GM13976 (cell line): ENCODE measurements around the gene GRAP.
"Not testable (repeated sequence)": the region's sequence is repeated elsewhere in the genome, so short reads cannot be mapped to it uniquely, and the experiment has no call there.

Source experiments
- DNase-seq: peaks from one replicate; pipeline ENCODE4 v3.0.0; 2012; ENCODE audit warnings: low spot score
- in situ Hi-C: fragments of 300-500 bp; cut with MboI; formaldehyde crosslinking; loops from one replicate; pipeline ENCODE4 v1.12.0; 2022; ENCODE audit warnings: low sequenced_read_pairs, mixed read lengths, inconsistent platforms; ENCODE audit not compliant: unreplicated experiment
- TF ChIP-seq, protein P1 (sequence below): IDR thresholded peaks from 2 replicates; pipeline ENCODE4 v1.5.1; 2012; ENCODE audit warnings: borderline replicate concordance, mild to moderate bottlenecking; ENCODE audit not compliant: insufficient read depth; ENCODE audit errors: extremely low read depth, missing control alignments, control extremely low read depth

Gene GRAP

DNA sequence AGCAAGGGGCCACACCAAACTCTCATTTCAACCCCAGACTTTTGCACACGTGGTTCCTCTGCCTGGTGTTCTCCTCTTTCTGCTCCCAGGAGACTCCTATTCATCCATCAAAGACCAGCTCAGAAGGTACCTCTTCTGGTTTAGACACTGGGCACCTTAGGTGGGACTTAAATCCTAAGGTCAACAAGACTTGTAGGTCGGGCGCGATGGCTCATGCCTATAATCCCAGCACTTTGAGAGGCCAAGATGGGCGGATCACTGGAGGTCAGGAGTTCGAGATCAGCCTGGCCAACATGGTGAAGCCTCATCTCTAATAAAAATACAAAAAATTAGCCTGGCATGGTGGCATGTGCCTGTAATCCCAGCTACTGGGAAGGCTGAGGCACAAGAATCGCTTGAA is 753 bp upstream of the GRAP start:
- in situ Hi-C loops, DNase-seq: not testable (repeated sequence)

DNA sequence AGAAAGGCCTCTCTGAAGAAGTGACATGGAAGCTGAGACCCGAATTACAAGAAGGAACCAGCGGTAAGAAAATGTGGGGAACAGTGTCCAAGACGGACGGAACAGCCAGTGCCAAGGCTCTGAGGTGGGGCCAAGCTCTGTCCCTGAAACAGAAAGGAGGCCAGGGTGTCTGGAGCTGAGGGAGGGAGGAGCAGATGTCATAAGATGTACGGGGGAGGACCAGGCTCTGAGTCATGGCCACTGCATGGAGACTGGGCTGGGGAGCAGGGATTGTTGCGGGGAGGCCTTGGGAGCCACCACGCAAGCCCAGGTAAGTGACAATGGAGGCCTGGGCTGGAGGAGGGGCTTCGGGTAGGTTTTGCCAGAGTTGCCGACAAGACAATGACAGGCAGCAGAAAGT is 2.1 kb downstream of the GRAP start:
- in situ Hi-C loops: not testable (repeated sequence)

DNA sequence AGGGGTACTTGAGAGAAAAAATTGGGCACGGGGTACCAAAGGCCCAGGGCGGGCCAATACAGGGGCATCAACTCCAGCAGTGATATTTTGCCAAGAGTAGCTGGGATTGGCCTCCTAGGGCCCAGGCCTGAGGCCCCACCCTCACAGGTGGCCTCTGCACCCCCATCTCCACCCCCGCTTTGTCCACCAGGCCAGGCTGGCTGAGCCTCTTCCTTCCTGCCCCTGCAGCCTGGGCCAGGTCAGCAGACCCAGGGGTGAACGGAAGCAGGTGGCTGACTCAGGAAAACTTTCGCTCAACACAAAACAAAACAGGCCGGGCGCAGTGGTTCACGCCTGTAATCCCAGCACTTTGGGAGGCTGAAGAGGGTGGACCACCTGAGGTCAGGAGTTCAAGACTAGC is 3.7 kb downstream of the GRAP start:
- DNase-seq, in situ Hi-C loops: not testable (repeated sequence)

More for the DNA sequence above, 2.1 kb downstream of the GRAP start:
- not testable (repeated sequence) for DNase-seq

DNA sequence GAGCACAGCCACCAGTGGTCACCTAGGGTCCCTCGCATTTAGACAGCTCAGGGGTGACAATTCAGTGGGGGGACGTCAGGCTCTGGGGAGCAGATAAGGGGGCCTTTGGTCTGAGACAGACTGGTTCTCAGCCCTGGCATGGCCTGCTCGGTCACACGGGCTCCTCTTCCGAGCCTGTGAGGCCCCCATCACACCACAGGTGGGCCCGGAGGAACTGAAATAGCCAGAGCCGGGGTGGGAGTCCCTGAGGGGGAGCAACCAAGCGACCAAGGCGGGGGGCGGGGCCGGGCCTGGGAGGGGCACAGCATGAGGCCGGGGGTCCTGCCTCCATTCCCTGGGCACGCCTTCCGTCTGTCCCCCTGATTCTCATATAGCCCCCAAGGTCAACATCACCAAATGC is 4.4 kb downstream of the GRAP start:
- in situ Hi-C loops, DNase-seq: not testable (repeated sequence)

DNA sequence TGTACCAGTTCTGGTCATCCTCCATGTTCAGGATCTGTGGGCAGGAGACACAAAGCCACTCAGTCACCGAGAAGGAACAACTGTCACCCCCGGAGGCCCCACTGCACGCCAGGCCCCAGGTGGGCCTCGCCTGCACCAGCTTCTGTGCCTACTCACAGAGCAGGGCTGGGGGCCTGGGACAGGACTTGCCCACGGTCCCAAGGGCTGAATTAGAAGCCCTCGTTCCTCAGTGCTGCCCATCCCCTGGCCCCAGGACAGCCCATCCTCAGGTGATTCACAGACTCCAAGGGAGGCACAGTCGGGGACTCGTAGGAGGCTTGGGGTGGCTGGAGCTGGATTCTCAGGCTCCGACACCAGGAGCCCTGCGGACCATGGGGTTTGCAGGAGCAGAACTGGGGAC is 4.9 kb downstream of the GRAP start:
- DNase-seq, in situ Hi-C loops: not testable (repeated sequence)

DNA sequence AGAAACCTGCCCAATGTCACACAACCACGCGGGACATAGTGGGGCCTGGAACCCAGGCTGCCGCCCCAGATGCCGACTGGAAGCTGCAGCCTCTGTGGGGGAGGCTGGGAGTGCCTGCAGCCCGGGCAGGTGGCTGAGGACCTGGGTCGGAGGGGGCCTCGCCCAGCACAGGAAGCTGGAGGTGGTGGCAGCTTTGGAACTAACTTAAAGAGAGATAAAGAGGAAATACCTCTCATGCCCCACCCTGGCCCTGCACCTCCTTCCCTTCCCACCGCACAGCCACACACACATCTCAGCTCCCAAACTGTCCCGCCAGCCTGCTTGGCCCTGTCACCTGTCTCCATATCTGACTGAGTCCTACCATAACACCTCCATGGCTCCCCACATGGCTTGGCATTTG is 6.4 kb downstream of the GRAP start:
- in situ Hi-C loops, DNase-seq: not testable (repeated sequence)

DNA sequence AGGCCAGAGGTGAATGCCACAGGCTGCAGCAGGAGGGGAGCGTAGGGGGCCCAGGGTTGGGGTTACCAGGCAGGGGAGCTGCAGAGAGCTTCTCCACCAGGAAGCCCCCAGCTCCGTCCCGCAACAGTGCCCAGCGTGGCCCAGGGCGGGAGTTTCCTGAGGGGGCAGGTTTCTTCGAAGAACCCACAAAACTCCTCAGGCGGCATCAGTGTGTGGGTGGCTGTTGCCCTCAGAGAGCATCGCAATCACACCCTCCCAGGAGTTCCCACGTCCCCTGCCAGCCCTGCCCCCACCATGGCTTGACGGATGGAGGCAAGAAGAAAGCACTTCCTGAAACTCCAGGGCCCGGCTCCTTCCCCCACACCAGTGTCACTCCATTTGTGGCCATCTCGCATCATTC is 8.0 kb downstream of the GRAP start:
- in situ Hi-C loops: not testable (repeated sequence)

DNA sequence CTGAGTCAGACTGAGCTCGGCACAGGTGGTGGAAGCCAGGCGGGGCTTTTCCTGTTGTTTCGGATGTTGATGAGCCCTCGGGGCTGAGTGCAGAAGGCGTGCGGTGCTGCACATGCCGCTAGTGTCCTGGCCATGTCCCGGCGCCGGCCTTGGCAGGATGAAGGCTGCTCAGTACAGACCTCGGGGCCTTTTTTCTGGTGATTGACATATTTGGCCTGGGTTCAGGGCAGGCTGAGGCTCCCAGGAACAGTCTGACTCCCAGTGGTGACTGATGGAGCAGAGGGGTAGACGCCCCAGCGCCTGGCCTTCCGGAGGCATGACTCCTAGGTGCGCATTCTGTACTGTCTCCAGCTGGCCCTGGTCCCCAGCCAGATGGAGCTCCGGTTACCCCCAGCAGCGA is 8.8 kb downstream of the GRAP start:
- in situ Hi-C loops, DNase-seq: not testable (repeated sequence)

More for the DNA sequence above, 8.0 kb downstream of the GRAP start:
- not testable (repeated sequence) for DNase-seq

DNA sequence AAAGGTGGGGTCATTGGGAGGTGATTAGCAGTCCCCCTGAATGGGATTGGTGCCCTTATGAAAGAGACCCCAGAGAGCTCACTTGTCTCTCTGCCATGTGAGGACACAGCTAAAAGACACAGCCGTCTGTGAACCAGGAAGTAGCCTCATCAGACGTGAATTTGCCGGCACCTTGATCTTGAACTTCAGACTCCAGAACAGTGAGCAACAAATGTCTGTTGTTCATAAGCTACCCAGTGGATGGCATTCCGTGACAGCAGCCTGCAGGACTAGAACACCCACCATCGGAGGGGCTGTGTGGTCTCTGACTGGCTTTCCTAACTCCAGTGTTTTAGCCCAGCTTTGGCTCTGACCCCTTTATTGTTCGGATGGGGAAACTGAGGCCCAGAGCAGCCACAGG is 9.2 kb downstream of the GRAP start:
- in situ Hi-C loops, DNase-seq: not testable (repeated sequence)

DNA sequence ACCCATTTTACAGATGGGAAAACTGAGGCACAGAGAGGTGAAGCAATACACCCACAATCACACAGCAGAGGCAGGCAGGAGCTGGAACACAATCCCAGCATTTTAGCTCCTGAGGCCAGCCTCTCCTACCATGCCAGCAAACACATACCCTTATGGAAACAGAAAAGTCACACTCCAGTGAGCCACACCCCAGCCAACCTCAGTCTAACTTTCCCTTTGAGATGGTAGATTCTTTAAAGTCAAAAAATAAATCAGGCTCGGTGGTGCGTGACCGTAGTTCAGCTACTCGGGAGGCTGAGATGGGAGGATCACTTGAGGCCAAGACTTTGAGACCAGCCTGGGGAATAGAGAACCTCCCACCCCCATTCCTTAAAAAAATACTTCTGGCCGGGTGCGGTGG is 10.6 kb downstream of the GRAP start:
- in situ Hi-C loops, DNase-seq: not testable (repeated sequence)

DNA sequence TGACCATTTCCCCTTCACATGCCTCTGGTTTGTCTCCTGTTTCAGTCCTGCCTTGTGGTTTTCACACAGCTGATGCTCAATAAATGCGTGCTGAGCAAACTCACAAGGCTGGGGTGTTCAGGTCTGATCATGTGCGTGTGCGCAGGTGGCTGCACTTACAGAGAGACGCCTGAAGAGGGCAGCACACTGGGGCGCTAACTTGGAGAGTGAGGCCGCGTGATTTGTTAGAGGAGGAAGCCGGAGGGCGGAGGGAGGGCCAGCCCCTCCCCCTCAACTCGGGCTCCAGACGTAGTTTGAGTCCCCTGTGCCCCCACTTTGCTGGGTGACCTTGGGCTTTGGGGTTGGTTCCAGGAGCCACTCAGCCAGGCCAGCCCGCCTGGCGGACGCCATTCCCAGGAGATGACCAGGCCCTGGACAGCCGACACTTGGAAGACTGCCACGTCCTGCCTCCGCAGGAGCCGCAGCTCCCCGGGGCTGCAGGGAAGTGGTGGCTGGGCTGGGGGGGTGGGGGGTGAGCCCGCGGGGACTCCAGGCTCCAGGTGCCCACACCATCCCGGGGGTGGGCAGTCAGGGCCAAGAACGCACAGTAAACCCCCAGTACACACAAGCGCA is 14.3 kb downstream of the GRAP start:
- DNase-seq, in situ Hi-C loops: not testable (repeated sequence)

DNA sequence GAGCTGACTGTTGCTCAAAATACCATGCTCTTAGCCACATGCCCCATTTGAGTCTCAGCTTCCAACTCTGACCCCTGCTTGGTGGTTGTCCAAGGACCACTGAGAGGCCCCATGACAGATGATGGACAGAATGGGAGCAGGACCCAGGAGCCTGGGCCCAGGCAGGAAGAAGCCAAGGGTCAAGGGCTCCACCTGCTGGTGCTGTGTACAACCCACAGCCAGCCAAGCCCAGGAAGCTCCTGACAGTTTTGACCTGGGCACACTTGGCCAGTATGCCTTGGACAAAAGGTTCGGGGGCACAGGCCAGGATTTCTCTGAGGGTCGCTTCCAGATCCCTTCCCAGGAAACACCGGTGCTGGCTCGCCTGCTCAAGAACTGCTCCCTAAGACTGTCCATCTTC is 15.0 kb downstream of the GRAP start:
- in situ Hi-C loops, DNase-seq: not testable (repeated sequence)
- TF ChIP-seq, protein P1, sequence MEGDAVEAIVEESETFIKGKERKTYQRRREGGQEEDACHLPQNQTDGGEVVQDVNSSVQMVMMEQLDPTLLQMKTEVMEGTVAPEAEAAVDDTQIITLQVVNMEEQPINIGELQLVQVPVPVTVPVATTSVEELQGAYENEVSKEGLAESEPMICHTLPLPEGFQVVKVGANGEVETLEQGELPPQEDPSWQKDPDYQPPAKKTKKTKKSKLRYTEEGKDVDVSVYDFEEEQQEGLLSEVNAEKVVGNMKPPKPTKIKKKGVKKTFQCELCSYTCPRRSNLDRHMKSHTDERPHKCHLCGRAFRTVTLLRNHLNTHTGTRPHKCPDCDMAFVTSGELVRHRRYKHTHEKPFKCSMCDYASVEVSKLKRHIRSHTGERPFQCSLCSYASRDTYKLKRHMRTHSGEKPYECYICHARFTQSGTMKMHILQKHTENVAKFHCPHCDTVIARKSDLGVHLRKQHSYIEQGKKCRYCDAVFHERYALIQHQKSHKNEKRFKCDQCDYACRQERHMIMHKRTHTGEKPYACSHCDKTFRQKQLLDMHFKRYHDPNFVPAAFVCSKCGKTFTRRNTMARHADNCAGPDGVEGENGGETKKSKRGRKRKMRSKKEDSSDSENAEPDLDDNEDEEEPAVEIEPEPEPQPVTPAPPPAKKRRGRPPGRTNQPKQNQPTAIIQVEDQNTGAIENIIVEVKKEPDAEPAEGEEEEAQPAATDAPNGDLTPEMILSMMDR: peak; percentile 63

DNA sequence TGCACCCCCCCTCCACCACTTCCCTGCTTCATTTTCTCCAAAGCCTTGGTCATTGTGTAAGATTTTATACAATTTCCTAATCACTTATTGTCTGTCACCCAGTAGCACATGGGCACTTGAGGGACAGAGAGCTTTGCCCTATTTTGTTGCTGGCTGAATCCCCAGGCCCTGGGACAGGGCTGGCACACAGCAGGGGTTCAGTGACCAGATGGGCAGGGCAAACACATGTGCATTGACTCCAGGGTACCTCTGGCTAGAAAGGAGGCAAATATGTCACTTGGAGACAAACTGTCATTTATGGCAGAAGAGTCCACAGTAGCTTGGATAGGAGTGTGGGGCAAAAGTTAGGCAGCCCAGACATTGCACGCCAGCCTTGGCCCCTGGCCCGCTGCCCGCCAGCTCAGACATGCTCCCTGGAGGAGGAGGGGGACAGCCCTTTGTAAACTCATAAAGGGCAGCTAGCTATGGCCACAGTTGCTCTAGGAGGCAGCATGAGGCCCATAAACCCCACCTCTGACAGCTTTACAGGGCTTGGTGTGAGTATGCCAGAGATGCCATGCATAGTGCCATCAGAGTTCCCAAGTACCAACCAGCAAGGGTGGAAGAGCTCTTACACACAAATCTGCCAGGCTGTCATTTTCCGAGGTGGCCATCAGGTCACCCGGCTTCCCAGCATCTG is 15.8 kb downstream of the GRAP start:
- in situ Hi-C loops, DNase-seq: not testable (repeated sequence)

DNA sequence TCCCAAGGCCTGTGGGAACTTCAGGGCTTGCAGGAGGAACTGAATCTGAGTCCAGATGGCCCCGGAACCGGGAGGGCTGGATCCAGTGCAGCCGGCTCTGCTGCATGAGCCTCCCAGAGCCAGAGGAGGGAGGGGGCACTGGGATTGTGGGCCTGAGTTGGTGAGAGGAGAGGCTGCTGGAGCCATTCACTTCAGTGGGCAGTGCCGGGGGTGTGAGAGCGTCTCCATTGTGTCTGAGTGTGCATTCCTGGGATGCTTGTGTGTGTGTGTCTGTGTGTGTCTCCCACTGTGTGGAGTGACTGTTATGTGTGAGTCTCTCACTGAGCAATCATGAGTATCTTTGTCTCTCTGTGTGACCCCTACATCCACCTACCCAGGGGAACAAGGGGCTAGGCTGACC is 17.0 kb downstream of the GRAP start:
- DNase-seq, in situ Hi-C loops: not testable (repeated sequence)

DNA sequence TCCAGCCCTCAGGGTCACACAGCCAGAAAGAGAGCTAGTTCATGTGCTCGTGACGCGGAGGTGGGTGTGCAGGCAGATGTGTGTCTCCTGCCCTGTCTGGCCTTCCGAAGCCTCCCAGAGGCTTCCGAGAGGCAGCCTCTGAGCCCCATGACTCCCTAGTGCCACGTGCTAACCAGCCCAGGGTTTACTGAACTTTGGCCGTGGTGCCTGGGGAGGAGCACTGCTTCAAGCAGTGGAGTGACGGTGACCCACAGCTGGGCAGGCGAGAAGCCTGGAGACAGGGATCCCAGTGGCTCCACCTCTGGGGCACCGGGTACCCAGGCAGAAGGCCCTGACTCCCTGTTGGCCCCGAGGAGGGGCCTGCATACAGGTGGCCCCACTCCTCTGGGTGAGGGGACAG is 18.1 kb downstream of the GRAP start:
- in situ Hi-C loops, DNase-seq: not testable (repeated sequence)
